GM12873 (cell line): ENCODE measurements around the gene GABRP.

Source experiments
- TF ChIP-seq, protein P1 (sequence below): IDR thresholded peaks from 2 replicates; pipeline ENCODE4 v1.5.1; 2012; ENCODE audit warnings: low read depth, mild to moderate bottlenecking, moderate library complexity, low read length, control low read depth; ENCODE audit not compliant: insufficient read depth; ENCODE audit errors: missing control alignments

The GABRP gene

DNA sequence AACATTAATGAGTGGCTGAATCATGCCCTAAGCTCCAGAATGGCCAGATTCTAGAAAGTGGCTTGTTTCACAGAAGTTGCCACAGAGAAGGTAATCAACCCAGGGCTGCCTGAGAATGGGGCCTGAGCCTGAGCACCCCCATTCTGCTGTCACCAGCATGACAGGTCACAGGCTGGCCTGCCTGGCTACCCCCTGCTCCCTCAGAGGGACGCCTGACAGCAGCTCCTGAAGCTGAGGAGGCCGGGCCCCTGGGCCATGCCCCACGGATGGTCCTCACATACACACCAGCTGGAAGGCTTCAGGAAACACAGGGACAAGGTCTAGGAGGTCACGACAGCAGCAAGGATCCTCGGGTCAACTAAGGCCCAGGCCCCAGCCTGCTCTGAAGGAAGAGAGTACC is 3.7 kb downstream of the GABRP start:
- TF ChIP-seq, protein P1, sequence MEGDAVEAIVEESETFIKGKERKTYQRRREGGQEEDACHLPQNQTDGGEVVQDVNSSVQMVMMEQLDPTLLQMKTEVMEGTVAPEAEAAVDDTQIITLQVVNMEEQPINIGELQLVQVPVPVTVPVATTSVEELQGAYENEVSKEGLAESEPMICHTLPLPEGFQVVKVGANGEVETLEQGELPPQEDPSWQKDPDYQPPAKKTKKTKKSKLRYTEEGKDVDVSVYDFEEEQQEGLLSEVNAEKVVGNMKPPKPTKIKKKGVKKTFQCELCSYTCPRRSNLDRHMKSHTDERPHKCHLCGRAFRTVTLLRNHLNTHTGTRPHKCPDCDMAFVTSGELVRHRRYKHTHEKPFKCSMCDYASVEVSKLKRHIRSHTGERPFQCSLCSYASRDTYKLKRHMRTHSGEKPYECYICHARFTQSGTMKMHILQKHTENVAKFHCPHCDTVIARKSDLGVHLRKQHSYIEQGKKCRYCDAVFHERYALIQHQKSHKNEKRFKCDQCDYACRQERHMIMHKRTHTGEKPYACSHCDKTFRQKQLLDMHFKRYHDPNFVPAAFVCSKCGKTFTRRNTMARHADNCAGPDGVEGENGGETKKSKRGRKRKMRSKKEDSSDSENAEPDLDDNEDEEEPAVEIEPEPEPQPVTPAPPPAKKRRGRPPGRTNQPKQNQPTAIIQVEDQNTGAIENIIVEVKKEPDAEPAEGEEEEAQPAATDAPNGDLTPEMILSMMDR = no peak

DNA sequence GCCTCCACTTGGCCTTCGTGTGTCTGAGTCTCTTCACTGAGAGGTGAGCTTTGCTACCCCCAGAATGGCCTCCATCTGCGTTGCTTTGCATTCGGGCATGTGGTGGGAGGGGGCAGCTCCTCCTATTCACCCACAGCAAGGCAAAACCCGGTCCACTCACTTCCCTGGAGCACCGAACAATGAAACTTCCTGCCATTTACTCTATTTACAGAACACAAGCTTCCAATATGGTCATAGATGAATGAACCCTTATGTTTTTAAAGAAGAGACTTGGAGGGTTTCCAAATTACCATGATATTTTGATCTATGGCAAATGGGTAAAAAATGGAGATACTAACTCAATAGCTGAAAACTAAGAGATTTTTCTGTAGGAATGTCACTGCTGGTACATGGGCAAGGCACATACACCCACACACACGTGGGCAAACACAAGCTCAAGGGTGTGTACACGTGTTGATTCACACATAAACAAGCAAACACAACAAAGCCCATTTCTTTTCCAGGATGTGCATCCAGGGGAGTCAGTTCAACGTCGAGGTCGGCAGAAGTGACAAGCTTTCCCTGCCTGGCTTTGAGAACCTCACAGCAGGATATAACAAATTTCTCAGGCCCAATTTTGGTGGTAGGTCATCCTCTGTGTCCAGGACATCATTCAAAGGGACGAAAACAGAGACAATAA is 5.2 kb downstream of the GABRP start:
- TF ChIP-seq, protein P1 = no peak

DNA sequence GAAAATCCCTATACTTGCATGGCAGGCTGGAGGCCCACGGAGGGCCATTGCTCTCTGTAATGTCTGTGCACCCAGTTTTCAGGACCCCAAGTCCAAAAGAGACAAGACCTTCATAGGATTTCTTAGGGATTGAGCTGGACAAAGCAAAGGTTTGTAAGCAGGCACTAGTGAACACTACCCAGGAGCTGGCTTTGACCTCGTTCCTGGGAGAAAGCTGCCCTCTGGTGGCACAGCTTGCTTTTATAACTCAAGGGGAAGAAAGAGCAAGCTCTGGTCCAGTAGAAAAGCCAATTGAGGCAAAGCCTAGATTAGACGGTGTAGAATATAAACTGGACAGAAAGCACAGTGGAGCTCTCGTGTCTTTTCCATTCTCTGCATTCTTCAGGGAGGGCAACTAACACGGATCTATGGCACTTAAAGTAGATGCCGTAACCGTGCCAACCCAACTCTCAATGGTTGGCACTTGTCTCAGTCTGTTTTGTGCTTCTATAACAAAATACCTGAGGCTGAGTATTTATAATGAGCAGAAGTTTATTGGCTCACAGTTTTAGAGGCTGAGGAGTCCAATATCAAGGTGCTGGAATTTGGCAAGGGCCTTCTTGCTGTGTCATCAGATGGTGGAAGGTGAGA is 7.9 kb downstream of the GABRP start:
- TF ChIP-seq, protein P1 = peak; percentile 63

DNA sequence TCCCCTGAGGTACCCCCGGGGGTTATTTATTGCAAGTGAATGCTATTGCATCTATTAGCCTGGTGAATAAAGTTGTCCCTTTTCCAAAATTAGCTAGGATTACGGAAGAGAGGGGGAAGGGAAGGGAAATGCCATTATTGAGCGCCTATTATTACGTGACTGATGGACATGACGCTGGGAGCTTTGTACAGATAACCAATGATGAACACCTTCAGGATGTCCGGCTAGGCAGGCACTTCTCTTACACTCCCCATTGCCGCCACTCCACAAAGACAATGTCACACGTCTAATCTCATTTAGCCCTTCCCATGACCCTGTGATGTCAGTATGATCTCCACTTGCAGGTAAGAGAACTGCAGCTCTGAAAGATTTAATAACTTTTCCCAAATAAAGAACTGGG is 9.4 kb downstream of the GABRP start:
- TF ChIP-seq, protein P1 = no peak

DNA sequence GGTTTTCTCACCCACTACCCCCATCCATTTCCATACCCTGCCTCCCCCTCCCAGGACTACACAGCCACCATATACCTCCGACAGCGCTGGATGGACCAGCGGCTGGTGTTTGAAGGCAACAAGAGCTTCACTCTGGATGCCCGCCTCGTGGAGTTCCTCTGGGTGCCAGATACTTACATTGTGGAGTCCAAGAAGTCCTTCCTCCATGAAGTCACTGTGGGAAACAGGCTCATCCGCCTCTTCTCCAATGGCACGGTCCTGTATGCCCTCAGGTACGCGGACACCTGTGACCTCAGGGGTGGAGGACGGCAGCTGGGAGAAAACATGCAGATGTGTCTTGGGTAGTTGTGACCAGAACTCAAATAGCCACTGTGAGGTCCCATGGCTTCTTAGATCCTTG is 11.6 kb downstream of the GABRP start:
- TF ChIP-seq, protein P1 = no peak

DNA sequence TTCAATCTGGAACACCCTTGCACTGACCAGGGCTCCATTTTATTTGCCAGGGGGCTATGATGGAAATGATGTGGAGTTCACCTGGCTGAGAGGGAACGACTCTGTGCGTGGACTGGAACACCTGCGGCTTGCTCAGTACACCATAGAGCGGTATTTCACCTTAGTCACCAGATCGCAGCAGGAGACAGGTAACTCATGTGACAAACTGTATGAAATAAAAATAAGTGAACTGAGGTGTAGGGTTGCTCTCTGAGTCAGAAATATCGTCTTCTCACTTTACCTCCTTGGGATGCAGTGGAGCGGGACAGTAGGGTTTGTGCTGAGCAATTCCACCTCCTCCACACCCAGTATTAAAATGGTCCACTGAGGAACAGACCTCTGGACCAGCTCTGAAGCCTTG is 22.1 kb downstream of the GABRP start:
- TF ChIP-seq, protein P1 = no peak

DNA sequence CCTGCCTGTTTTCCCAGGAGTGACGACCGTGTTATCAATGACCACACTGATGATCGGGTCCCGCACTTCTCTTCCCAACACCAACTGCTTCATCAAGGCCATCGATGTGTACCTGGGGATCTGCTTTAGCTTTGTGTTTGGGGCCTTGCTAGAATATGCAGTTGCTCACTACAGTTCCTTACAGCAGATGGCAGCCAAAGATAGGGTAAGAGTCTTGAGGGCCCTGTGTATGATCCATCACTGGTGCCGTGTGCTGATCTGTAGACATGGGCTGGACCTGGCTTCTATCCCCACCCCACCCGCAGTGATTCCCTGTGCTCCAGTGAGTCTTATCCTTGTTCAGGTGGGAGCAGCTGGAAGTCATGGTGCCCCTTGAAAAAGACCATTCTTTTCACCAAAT is 26.0 kb downstream of the GABRP start:
- TF ChIP-seq, protein P1 = peak; percentile 32
